HepG2 (cell line): ENCODE results near the gene PTK7. TPM values are rescaled to one million over a fixed set of nuclear protein-coding genes. Genes with fewer than 3 reads are reported as not detected.
A peak's percentile ranks its signal among the peaks of the same experiment; 100 is the strongest.

Source experiments
- CREM ChIP-seq, 2 experiments: sonication (generic) in 1 of 2; formaldehyde crosslinking in 1 of 2; IDR thresholded peaks; 2 replicates each; pipeline versions ENCODE4 v1.4.0 to v1.6.1; 2016 to 2020; ENCODE audit warnings: antibody characterized with exemption in 1 of 2, mild to moderate bottlenecking in 1 of 2, missing genetic modification reagents in 1 of 2
- KLF13 ChIP-seq: sonication (generic); formaldehyde crosslinking; IDR thresholded peaks from 2 replicates; pipeline ENCODE4 v1.4.0; 2020; ENCODE audit warnings: mild to moderate bottlenecking, missing genetic modification reagents
- MTA1 ChIP-seq: sonication (generic); formaldehyde crosslinking; IDR thresholded peaks from 2 replicates; pipeline ENCODE4 v1.4.0; 2020; ENCODE audit warnings: missing genetic modification reagents, mild to moderate bottlenecking, borderline replicate concordance
- NCOA5 ChIP-seq: sonication (generic); formaldehyde crosslinking; IDR thresholded peaks from 2 replicates; pipeline ENCODE4 v1.4.0; 2020; ENCODE audit warnings: missing genetic modification reagents
- PCBP2 ChIP-seq: fragments of 200-400 bp; formaldehyde crosslinking; optimal IDR thresholded peaks from 2 replicates; pipeline ENCODE3; 2018; ENCODE audit warnings: low read length, low read depth; ENCODE audit not compliant: poor library complexity, severe bottlenecking
- RAD21 ChIP-seq: fragments of 450-650 bp; formaldehyde crosslinking; IDR thresholded peaks from 2 replicates; pipeline ENCODE4 v1.5.0; 2020; ENCODE audit warnings: mild to moderate bottlenecking
- SNAI1 ChIP-seq: sonication (generic); formaldehyde crosslinking; IDR thresholded peaks from 2 replicates; pipeline ENCODE4 v1.5.0; 2020; ENCODE audit warnings: mild to moderate bottlenecking, missing genetic modification reagents, borderline replicate concordance
- ZFP41 ChIP-seq: sonication (generic); formaldehyde crosslinking; IDR thresholded peaks from 2 replicates; pipeline ENCODE4 v1.4.0; 2020; ENCODE audit warnings: mild to moderate bottlenecking, missing genetic modification reagents, borderline replicate concordance
- ZNF256 ChIP-seq: sonication (generic); formaldehyde crosslinking; conservative IDR thresholded peaks from 2 replicates; pipeline ENCODE4 v1.4.0; 2020; ENCODE audit warnings: missing genetic modification reagents
- ZNF282 ChIP-seq: fragments of 450-650 bp; IDR thresholded peaks from 2 replicates; pipeline ENCODE4 v1.6.1; 2018; ENCODE audit not compliant: partially characterized antibody
- ZNF331 ChIP-seq: sonication (generic); formaldehyde crosslinking; IDR thresholded peaks from 2 replicates; pipeline ENCODE4 v1.4.0; 2020; ENCODE audit warnings: missing genetic modification reagents
- ZNF501 ChIP-seq: sonication (generic); formaldehyde crosslinking; IDR thresholded peaks from 2 replicates; pipeline ENCODE4 v1.5.1; 2020; ENCODE audit warnings: mild to moderate bottlenecking, moderate library complexity, missing genetic modification reagents
- ZNF746 ChIP-seq: sonication (generic); formaldehyde crosslinking; IDR thresholded peaks from 2 replicates; pipeline ENCODE4 v1.8.0; 2022; ENCODE audit warnings: mild to moderate bottlenecking, missing genetic modification reagents
- ZNF780A ChIP-seq: sonication (generic); formaldehyde crosslinking; IDR thresholded peaks from 2 replicates; pipeline ENCODE4 v1.8.0; 2022; ENCODE audit warnings: mild to moderate bottlenecking, missing genetic modification reagents, moderate library complexity
- ZNF83 ChIP-seq: sonication (generic); formaldehyde crosslinking; IDR thresholded peaks from 2 replicates; pipeline ENCODE4 v1.4.0; 2020; ENCODE audit warnings: missing genetic modification reagents, mild to moderate bottlenecking, borderline replicate concordance
- polyA plus RNA-seq, 8 experiments: library from polyadenylated mRNA; depleted of rRNA in 3 of 8; stranded (reverse) in 7 of 8; unstranded in 1 of 8; fragments of >200 nt; fragmentation: Illumina TruSeq in 4 of 8; extraction: Trizol in 4 of 8; gene quantifications; 2 replicates each; pipeline versions ENCODE4 v1.2.1 to v1.2.3, GENCODE V29; 2011 to 2016; ENCODE audit warnings: low read depth in 4 of 8, missing spikeins in 1 of 8, mixed read lengths in 1 of 8; ENCODE audit not compliant: insufficient read depth in 1 of 8
- total RNA-seq, 5 experiments: library from RNA; depleted of rRNA; stranded (reverse); fragments of >200 nt; fragmentation: Illumina TruSeq; extraction: Trizol; gene quantifications; 2 replicates each; pipeline ENCODE4 v1.2.3, GENCODE V29; 2016; ENCODE audit warnings: low read depth in 1 of 5
- TF ChIP-seq, protein P1 (sequence below): IDR thresholded peaks from 2 replicates; pipeline ENCODE4 v1.6.1; 2012; ENCODE audit warnings: inconsistent platforms
- TF ChIP-seq, protein P2 (sequence below): sonication (generic); formaldehyde crosslinking; IDR thresholded peaks from 2 replicates; pipeline ENCODE4 v1.5.0; 2020; ENCODE audit warnings: mild to moderate bottlenecking, low read depth, missing genetic modification reagents, borderline replicate concordance
- TF ChIP-seq, protein P3 (sequence below): sonication (generic); formaldehyde crosslinking; IDR thresholded peaks from 2 replicates; pipeline ENCODE4 v1.4.0; 2020; ENCODE audit warnings: missing genetic modification reagents
- TF ChIP-seq, protein P4 (sequence below): sonication (generic); formaldehyde crosslinking; IDR thresholded peaks from 2 replicates; pipeline ENCODE4 v1.8.1; 2023; ENCODE audit warnings: missing genetic modification reagents, inconsistent platforms, borderline replicate concordance
- TF ChIP-seq, protein P5 (sequence below): IDR thresholded peaks from 2 replicates; pipeline ENCODE4 v1.6.1; 2012; ENCODE audit warnings: low read length, improper control_type of control experiment

PTK7 gene
- total and polyA plus RNA-seq, 2 of the 13 experiments (the other 11 are each of a cell fraction or from before 2014, with no cell fraction given) = 98.5 to 99.8 TPM

DNA sequence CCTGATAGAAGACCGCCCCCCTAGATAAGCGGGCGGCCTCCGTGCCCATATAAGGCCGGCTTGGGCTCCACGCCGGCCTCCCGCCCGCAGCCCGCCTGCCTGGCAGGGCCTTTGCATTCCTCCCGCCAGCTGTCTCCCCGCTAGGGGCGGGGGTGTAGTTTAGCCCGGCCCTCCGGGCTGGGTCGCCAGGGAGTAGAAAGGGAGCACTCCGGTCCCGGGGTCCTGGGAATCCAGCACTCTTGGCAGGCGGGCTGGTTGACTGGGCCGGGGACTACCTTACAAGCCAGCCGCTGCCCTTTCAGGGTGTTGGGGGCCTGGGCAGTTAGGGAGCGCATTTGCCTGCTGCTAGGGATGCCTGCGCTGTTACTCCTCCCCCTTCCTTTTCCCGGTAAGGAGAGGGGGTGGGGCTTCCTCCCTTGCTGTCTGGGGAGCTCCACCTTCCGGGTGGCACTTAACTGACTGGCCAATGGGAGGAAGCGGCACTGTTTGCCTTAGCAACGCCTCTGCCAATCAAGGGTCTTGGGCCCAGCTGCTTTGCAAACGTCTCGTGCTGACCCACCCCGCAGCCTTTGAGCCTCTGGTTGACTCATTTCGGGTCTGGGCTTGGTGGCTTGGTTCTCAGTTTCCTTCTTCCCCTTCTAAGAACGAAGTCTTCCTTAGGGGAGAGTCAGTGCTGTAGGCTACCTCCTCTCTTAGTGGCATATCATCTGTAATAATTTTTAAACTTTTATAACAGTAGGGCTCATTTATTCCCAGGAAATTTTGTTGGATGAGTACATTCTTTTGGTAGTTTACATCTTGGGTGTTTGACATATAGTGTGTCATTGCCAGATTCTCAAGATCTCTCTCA lies 98.4 kb downstream of the PTK7 start (continued):
- TF ChIP-seq ZNF501 (CRISPR knock-in tag) = peak; percentile 89; the same call in 1 of the 2 replicates
- TF ChIP-seq, protein P1, sequence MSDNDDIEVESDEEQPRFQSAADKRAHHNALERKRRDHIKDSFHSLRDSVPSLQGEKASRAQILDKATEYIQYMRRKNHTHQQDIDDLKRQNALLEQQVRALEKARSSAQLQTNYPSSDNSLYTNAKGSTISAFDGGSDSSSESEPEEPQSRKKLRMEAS = peak; percentile 68
- peak; percentile 45; the same call in 1 of the 2 replicates for TF ChIP-seq CREM (IDR thresholded peaks at IDR 0.05)
- no peak for TF ChIP-seq CREM (CRISPR knock-in tag; IDR thresholded peaks at IDR 0.05)
- TF ChIP-seq, protein P2, sequence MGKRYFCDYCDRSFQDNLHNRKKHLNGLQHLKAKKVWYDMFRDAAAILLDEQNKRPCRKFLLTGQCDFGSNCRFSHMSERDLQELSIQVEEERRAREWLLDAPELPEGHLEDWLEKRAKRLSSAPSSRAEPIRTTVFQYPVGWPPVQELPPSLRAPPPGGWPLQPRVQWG (CRISPR knock-in tag) = no peak
- no peak for TF ChIP-seq PCBP2
- TF ChIP-seq ZNF780A (CRISPR knock-in tag) = 0 out of 2 replicates have a peak, but pooled peaks have one; percentile 59
- TF ChIP-seq ZNF282 = no peak
- TF ChIP-seq, protein P3, sequence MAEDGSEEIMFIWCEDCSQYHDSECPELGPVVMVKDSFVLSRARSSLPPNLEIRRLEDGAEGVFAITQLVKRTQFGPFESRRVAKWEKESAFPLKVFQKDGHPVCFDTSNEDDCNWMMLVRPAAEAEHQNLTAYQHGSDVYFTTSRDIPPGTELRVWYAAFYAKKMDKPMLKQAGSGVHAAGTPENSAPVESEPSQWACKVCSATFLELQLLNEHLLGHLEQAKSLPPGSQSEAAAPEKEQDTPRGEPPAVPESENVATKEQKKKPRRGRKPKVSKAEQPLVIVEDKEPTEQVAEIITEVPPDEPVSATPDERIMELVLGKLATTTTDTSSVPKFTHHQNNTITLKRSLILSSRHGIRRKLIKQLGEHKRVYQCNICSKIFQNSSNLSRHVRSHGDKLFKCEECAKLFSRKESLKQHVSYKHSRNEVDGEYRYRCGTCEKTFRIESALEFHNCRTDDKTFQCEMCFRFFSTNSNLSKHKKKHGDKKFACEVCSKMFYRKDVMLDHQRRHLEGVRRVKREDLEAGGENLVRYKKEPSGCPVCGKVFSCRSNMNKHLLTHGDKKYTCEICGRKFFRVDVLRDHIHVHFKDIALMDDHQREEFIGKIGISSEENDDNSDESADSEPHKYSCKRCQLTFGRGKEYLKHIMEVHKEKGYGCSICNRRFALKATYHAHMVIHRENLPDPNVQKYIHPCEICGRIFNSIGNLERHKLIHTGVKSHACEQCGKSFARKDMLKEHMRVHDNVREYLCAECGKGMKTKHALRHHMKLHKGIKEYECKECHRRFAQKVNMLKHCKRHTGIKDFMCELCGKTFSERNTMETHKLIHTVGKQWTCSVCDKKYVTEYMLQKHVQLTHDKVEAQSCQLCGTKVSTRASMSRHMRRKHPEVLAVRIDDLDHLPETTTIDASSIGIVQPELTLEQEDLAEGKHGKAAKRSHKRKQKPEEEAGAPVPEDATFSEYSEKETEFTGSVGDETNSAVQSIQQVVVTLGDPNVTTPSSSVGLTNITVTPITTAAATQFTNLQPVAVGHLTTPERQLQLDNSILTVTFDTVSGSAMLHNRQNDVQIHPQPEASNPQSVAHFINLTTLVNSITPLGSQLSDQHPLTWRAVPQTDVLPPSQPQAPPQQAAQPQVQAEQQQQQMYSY (CRISPR knock-in tag) = no peak
- TF ChIP-seq ZNF746 (CRISPR knock-in tag) = peak; percentile 69; the same call in 1 of the 2 replicates
- TF ChIP-seq NCOA5 (CRISPR knock-in tag) = no peak
- TF ChIP-seq RAD21 (CRISPR knock-in tag) = peak; percentile 49; the same call in 1 of the 2 replicates
- TF ChIP-seq, protein P4, sequence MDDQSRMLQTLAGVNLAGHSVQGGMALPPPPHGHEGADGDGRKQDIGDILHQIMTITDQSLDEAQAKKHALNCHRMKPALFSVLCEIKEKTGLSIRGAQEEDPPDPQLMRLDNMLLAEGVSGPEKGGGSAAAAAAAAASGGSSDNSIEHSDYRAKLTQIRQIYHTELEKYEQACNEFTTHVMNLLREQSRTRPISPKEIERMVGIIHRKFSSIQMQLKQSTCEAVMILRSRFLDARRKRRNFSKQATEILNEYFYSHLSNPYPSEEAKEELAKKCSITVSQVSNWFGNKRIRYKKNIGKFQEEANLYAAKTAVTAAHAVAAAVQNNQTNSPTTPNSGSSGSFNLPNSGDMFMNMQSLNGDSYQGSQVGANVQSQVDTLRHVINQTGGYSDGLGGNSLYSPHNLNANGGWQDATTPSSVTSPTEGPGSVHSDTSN (CRISPR knock-in tag) = no peak
- TF ChIP-seq KLF13 (CRISPR knock-in tag) = no peak
- no peak for TF ChIP-seq ZNF83
- TF ChIP-seq ZFP41 (CRISPR knock-in tag) = peak; percentile 42; the same call in 1 of the 2 replicates
- TF ChIP-seq ZNF331 (CRISPR knock-in tag) = peak; percentile 69; the same call in 1 of the 2 replicates
- TF ChIP-seq MTA1 = peak; percentile 68; the same call in 1 of the 2 replicates
- TF ChIP-seq SNAI1 = no peak
- TF ChIP-seq ZNF256 = no peak
- TF ChIP-seq, protein P5, sequence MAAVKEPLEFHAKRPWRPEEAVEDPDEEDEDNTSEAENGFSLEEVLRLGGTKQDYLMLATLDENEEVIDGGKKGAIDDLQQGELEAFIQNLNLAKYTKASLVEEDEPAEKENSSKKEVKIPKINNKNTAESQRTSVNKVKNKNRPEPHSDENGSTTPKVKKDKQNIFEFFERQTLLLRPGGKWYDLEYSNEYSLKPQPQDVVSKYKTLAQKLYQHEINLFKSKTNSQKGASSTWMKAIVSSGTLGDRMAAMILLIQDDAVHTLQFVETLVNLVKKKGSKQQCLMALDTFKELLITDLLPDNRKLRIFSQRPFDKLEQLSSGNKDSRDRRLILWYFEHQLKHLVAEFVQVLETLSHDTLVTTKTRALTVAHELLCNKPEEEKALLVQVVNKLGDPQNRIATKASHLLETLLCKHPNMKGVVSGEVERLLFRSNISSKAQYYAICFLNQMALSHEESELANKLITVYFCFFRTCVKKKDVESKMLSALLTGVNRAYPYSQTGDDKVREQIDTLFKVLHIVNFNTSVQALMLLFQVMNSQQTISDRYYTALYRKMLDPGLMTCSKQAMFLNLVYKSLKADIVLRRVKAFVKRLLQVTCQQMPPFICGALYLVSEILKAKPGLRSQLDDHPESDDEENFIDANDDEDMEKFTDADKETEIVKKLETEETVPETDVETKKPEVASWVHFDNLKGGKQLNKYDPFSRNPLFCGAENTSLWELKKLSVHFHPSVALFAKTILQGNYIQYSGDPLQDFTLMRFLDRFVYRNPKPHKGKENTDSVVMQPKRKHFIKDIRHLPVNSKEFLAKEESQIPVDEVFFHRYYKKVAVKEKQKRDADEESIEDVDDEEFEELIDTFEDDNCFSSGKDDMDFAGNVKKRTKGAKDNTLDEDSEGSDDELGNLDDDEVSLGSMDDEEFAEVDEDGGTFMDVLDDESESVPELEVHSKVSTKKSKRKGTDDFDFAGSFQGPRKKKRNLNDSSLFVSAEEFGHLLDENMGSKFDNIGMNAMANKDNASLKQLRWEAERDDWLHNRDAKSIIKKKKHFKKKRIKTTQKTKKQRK = no peak
